Stimulated activated naive CD4-positive, alpha-beta T cell (primary cell): ENCODE measurements around the gene EIF4A3.

ENCODE experiments used
- DNase-seq, 6 experiments: peaks; one replicate each; lab custom pipeline; 2025; lab: John Stamatoyannopoulos, UW

Gene EIF4A3

GRCh38 chr17:80133626-80133970 lies 13.3 kb downstream of the EIF4A3 start:
- DNase-seq = no peak

- no peak for DNase-seq
Measured at GRCh38 chr17:80132906-80133625, 13.9 kb downstream of the EIF4A3 start.

- DNase-seq = no peak
Measured at GRCh38 chr17:80130992-80131391, 15.9 kb downstream of the EIF4A3 start.

GRCh38 chr17:80129006-80129565 lies 17.8 kb downstream of the EIF4A3 start:
- no peak for DNase-seq

GRCh38 chr17:80126449-80126715 lies 20.5 kb downstream of the EIF4A3 start:
- no peak for DNase-seq

- no peak for DNase-seq
Measured at GRCh38 chr17:80125656-80126448, 21.1 kb downstream of the EIF4A3 start.

- no peak for DNase-seq
Measured at GRCh38 chr17:80124351-80124981, 22.5 kb downstream of the EIF4A3 start.

- no peak for DNase-seq
Measured at GRCh38 chr17:80123791-80124190, 23.1 kb downstream of the EIF4A3 start.

- no peak for DNase-seq
Measured at GRCh38 chr17:80122926-80123505, 23.9 kb downstream of the EIF4A3 start.

GRCh38 chr17:80122026-80122575 lies 24.8 kb downstream of the EIF4A3 start:
- DNase-seq = no peak

- no peak for DNase-seq
Measured at GRCh38 chr17:80119839-80120238, 27.1 kb downstream of the EIF4A3 start.

GRCh38 chr17:80119271-80119791 lies 27.6 kb downstream of the EIF4A3 start:
- DNase-seq = no peak

- DNase-seq = no peak
Measured at GRCh38 chr17:80118601-80119270, 28.2 kb downstream of the EIF4A3 start.

GRCh38 chr17:80117491-80118401 lies 29.2 kb downstream of the EIF4A3 start:
- DNase-seq = no peak

- no peak for DNase-seq
Measured at GRCh38 chr17:80116921-80117380, 30.0 kb downstream of the EIF4A3 start.

- no peak for DNase-seq
Measured at GRCh38 chr17:80116276-80116920, 30.5 kb downstream of the EIF4A3 start.

- DNase-seq = no peak
Measured at GRCh38 chr17:80115159-80115558, 31.8 kb downstream of the EIF4A3 start.

- DNase-seq = no peak
Measured at GRCh38 chr17:80114758-80115157, 32.2 kb downstream of the EIF4A3 start.

- no peak for DNase-seq
Measured at GRCh38 chr17:80113033-80113484, 33.9 kb downstream of the EIF4A3 start.
